Renal cortical epithelial cell (primary cell): ENCODE measurements around the gene HSF4. TPM values are rescaled to one million over a fixed set of nuclear protein-coding genes. Genes with fewer than 3 reads are reported as not detected.

Source experiments
- total RNA-seq: library from RNA; depleted of rRNA; stranded (reverse); fragments of >200 nt; gene quantifications from 2 replicates; pipeline ENCODE4 v1.2.3, GENCODE V29; 2014

Gene HSF4
- total RNA-seq, 1 donor from 2014 or later = 12.5 TPM

Other genes starting within 250 kb of the HSF4 start
- 7.8 and 414 TPM in 2 replicates for gene CDH16, start 245.9 kb upstream of the HSF4 start, total RNA-seq
- gene RRAD, start 239.2 kb upstream of the HSF4 start, total RNA-seq = 177 and 379 TPM in 2 replicates
- gene CIAO2B, start 230.3 kb upstream of the HSF4 start, total RNA-seq = 129 and 264 TPM in 2 replicates
- gene CES2, start 229.2 kb upstream of the HSF4 start, total RNA-seq = 34.7 and 53.9 TPM in 2 replicates
- gene CES3, start 203.5 kb upstream of the HSF4 start, total RNA-seq = 0.69 and 1.3 TPM in 2 replicates
- gene CES4A, start 176.2 kb upstream of the HSF4 start, total RNA-seq = 2.1 and 13.6 TPM in 2 replicates
- 113 and 132 TPM in 2 replicates for gene CBFB, start 135.6 kb upstream of the HSF4 start, total RNA-seq
- 9.0 and 25.5 TPM in 2 replicates for gene PHAF1, start 54.8 kb upstream of the HSF4 start, total RNA-seq
- 11.6 and 27.4 TPM in 2 replicates for gene B3GNT9, start 13.7 kb upstream of the HSF4 start, total RNA-seq
- 26.2 and 45.8 TPM in 2 replicates for gene TRADD, start 4.8 kb upstream of the HSF4 start, total RNA-seq
- 13.5 TPM in 2 replicates for gene FBXL8, start 4.8 kb upstream of the HSF4 start, total RNA-seq
- gene NOL3, start 5.8 kb downstream of the HSF4 start, total RNA-seq = 26.2 and 27.1 TPM in 2 replicates
- 3.3 and 10.7 TPM in 2 replicates for gene MATCAP1, start 19.2 kb downstream of the HSF4 start, total RNA-seq
- 0.35 and 0.52 TPM in 2 replicates for gene EXOC3L1, start 25.4 kb downstream of the HSF4 start, total RNA-seq
- 39.2 and 56.0 TPM in 2 replicates for gene E2F4, start 27.4 kb downstream of the HSF4 start, total RNA-seq
- gene ELMO3, start 34.4 kb downstream of the HSF4 start, total RNA-seq = 3.1 and 20.1 TPM in 2 replicates
- gene TMEM208, start 62.4 kb downstream of the HSF4 start, total RNA-seq = 22.0 and 50.2 TPM in 2 replicates
- 5.4 and 20.5 TPM in 2 replicates for gene FHOD1, start 82.7 kb downstream of the HSF4 start, total RNA-seq
- gene SLC9A5, start 84.2 kb downstream of the HSF4 start, total RNA-seq = 0.60 and 0.69 TPM in 2 replicates
- gene PLEKHG4, start 114.8 kb downstream of the HSF4 start, total RNA-seq = 13.9 and 18.5 TPM in 2 replicates
- gene KCTD19, start 162.0 kb downstream of the HSF4 start, total RNA-seq = 0.25 TPM in 1 of 2 replicates, not detected in the other
- gene LRRC36, start 162.1 kb downstream of the HSF4 start, total RNA-seq = 1.6 TPM in 1 of 2 replicates, not detected in the other
- gene TPPP3, start 228.8 kb downstream of the HSF4 start, total RNA-seq = 0.10 TPM in 1 of 2 replicates, not detected in the other